HepG2 (cell line): ENCODE measurements around the gene RAB40C. TPM values are rescaled to one million over a fixed set of nuclear protein-coding genes. Genes with fewer than 3 reads are reported as not detected.

Source experiments
- ARNT2 ChIP-seq: sonication (generic); formaldehyde crosslinking; IDR thresholded peaks from 2 replicates; pipeline ENCODE4 v1.8.0; 2022; ENCODE audit warnings: mild to moderate bottlenecking, low read depth, missing genetic modification reagents, moderate library complexity
- HNF4G ChIP-seq, 2 experiments: sonication (generic) in 1 of 2; formaldehyde crosslinking in 1 of 2; IDR thresholded peaks; 2 replicates each; pipeline versions ENCODE4 v1.4.0 to v1.6.1; 2011 to 2020; ENCODE audit warnings: borderline replicate concordance in 2 of 2, low read depth in 2 of 2, mild to moderate bottlenecking in 2 of 2, low read length in 1 of 2, missing genetic modification reagents in 1 of 2, moderate library complexity in 1 of 2
- HNRNPLL ChIP-seq: fragments of 200-400 bp; formaldehyde crosslinking; IDR thresholded peaks from 2 replicates; pipeline ENCODE4 v1.6.1; 2017; ENCODE audit warnings: mild to moderate bottlenecking, low read depth, low read length; ENCODE audit not compliant: poor library complexity, severe bottlenecking
- RNF2 ChIP-seq: fragments of 450-650 bp; conservative IDR thresholded peaks from 2 replicates; pipeline ENCODE4 v1.6.1; 2016; ENCODE audit warnings: low read depth
- SIX4 ChIP-seq: sonication (generic); formaldehyde crosslinking; IDR thresholded peaks from 2 replicates; pipeline ENCODE4 v1.4.0; 2020; ENCODE audit warnings: missing genetic modification reagents
- ZKSCAN1 ChIP-seq: fragments of 150-350 bp; IDR thresholded peaks from 2 replicates; pipeline ENCODE4 v1.6.1; 2014; ENCODE audit warnings: low read length
- ZNF546 ChIP-seq: sonication (generic); formaldehyde crosslinking; conservative IDR thresholded peaks from 2 replicates; pipeline ENCODE4 v1.8.1; 2023; ENCODE audit warnings: mild to moderate bottlenecking, missing genetic modification reagents
- ZNF607 ChIP-seq: sonication (generic); formaldehyde crosslinking; IDR thresholded peaks from 2 replicates; pipeline ENCODE4 v1.5.1; 2020; ENCODE audit warnings: missing genetic modification reagents, mild to moderate bottlenecking, borderline replicate concordance
- ZNF766 ChIP-seq: sonication (generic); formaldehyde crosslinking; IDR thresholded peaks from 2 replicates; pipeline ENCODE4 v1.5.0; 2020; ENCODE audit warnings: missing genetic modification reagents, borderline replicate concordance
- polyA plus RNA-seq, 8 experiments: library from polyadenylated mRNA; depleted of rRNA in 3 of 8; stranded (reverse) in 7 of 8; unstranded in 1 of 8; fragments of >200 nt; fragmentation: Illumina TruSeq in 4 of 8; extraction: Trizol in 4 of 8; gene quantifications; 2 replicates each; pipeline versions ENCODE4 v1.2.1 to v1.2.3, GENCODE V29; 2011 to 2016; ENCODE audit warnings: low read depth in 4 of 8, missing spikeins in 1 of 8, mixed read lengths in 1 of 8; ENCODE audit not compliant: insufficient read depth in 1 of 8
- total RNA-seq, 5 experiments: library from RNA; depleted of rRNA; stranded (reverse); fragments of >200 nt; fragmentation: Illumina TruSeq; extraction: Trizol; gene quantifications; 2 replicates each; pipeline ENCODE4 v1.2.3, GENCODE V29; 2016; ENCODE audit warnings: low read depth in 1 of 5
- TF ChIP-seq, protein P1 (sequence below): sonication (generic); formaldehyde crosslinking; IDR thresholded peaks from 2 replicates; pipeline ENCODE4 v1.4.0; 2020; ENCODE audit warnings: missing genetic modification reagents
- TF ChIP-seq, protein P2 (sequence below): sonication (generic); IDR thresholded peaks from 2 replicates; pipeline ENCODE4 v1.6.1; 2016; ENCODE audit warnings: low read depth, borderline replicate concordance
- TF ChIP-seq, protein P3 (sequence below): sonication (generic); formaldehyde crosslinking; IDR thresholded peaks from 2 replicates; pipeline ENCODE4 v1.4.0; 2020; ENCODE audit warnings: missing genetic modification reagents
- TF ChIP-seq, protein P4 (sequence below): sonication (generic); formaldehyde crosslinking; IDR thresholded peaks from 2 replicates; pipeline ENCODE4 v1.4.0; 2020; ENCODE audit warnings: missing genetic modification reagents
- TF ChIP-seq, protein P5 (sequence below): sonication (generic); formaldehyde crosslinking; IDR thresholded peaks from 2 replicates; pipeline ENCODE4 v1.4.0; 2020; ENCODE audit warnings: missing genetic modification reagents
- TF ChIP-seq, protein P6 (sequence below): IDR thresholded peaks from 2 replicates; pipeline ENCODE4 v1.6.1; 2016

Gene RAB40C
- total and polyA plus RNA-seq, 2 of the 13 experiments (the other 11 are each of a cell fraction or from before 2014, with no cell fraction given): 7.7 to 11.5 TPM

DNA sequence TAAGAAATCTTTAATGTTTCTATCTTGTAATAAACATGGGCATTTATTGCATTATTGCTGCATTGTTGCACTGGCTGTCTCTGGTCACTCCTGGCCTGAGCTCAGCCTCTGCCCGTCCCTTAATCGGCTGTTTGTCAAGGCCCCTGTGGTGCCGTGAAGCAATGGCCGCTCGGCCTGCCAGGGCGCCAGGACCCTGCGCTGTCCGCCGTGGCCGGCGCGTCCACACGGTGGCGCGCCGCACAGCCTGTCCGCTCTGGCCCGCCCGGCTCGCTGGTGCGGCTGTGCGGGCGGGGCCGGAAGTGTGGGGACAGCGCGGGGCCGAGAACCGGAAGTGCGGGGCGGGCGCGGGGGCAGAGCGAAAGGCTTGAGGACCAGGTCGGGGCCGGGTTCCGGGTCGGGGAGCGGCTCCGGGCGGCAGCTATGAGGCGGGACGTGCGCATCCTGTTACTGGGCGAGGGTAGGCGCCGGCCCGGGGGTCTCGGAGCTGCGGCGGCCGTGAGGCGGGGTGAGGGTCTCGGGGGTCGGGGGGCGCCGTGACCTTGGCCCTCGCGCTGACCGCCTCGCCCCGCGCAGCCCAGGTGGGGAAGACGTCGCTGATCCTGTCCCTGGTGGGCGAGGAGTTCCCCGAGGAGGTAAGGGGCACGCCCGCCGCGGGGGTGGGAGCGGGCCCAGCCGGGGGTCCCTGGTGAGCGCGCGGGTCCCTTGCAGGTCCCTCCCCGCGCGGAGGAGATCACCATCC lies 78.1 kb downstream of the RAB40C start, which contains the start of gene RHOT2 (continued):
- TF ChIP-seq, protein P1, sequence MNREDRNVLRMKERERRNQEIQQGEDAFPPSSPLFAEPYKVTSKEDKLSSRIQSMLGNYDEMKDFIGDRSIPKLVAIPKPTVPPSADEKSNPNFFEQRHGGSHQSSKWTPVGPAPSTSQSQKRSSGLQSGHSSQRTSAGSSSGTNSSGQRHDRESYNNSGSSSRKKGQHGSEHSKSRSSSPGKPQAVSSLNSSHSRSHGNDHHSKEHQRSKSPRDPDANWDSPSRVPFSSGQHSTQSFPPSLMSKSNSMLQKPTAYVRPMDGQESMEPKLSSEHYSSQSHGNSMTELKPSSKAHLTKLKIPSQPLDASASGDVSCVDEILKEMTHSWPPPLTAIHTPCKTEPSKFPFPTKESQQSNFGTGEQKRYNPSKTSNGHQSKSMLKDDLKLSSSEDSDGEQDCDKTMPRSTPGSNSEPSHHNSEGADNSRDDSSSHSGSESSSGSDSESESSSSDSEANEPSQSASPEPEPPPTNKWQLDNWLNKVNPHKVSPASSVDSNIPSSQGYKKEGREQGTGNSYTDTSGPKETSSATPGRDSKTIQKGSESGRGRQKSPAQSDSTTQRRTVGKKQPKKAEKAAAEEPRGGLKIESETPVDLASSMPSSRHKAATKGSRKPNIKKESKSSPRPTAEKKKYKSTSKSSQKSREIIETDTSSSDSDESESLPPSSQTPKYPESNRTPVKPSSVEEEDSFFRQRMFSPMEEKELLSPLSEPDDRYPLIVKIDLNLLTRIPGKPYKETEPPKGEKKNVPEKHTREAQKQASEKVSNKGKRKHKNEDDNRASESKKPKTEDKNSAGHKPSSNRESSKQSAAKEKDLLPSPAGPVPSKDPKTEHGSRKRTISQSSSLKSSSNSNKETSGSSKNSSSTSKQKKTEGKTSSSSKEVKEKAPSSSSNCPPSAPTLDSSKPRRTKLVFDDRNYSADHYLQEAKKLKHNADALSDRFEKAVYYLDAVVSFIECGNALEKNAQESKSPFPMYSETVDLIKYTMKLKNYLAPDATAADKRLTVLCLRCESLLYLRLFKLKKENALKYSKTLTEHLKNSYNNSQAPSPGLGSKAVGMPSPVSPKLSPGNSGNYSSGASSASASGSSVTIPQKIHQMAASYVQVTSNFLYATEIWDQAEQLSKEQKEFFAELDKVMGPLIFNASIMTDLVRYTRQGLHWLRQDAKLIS (CRISPR knock-in tag): no peak; the same call in 1 of the 2 replicates
- peak; percentile 53 for TF ChIP-seq HNRNPLL
- TF ChIP-seq SIX4: no peak
- TF ChIP-seq, protein P2, sequence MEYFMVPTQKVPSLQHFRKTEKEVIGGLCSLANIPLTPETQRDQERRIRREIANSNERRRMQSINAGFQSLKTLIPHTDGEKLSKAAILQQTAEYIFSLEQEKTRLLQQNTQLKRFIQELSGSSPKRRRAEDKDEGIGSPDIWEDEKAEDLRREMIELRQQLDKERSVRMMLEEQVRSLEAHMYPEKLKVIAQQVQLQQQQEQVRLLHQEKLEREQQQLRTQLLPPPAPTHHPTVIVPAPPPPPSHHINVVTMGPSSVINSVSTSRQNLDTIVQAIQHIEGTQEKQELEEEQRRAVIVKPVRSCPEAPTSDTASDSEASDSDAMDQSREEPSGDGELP: peak; percentile 31; the same call in 1 of the 2 replicates
- peak; percentile 73; the same call in 1 of the 2 replicates for TF ChIP-seq ZNF766 (CRISPR knock-in tag)
- TF ChIP-seq ZNF607 (CRISPR knock-in tag): 0 out of 2 replicates have a peak, but pooled peaks have one; percentile 59
- no peak; the same call in 1 of the 2 replicates for TF ChIP-seq RNF2
- TF ChIP-seq ZKSCAN1: no peak
- peak; percentile 91; the same call in 1 of the 2 replicates for TF ChIP-seq ARNT2 (CRISPR knock-in tag)
- TF ChIP-seq, protein P3, sequence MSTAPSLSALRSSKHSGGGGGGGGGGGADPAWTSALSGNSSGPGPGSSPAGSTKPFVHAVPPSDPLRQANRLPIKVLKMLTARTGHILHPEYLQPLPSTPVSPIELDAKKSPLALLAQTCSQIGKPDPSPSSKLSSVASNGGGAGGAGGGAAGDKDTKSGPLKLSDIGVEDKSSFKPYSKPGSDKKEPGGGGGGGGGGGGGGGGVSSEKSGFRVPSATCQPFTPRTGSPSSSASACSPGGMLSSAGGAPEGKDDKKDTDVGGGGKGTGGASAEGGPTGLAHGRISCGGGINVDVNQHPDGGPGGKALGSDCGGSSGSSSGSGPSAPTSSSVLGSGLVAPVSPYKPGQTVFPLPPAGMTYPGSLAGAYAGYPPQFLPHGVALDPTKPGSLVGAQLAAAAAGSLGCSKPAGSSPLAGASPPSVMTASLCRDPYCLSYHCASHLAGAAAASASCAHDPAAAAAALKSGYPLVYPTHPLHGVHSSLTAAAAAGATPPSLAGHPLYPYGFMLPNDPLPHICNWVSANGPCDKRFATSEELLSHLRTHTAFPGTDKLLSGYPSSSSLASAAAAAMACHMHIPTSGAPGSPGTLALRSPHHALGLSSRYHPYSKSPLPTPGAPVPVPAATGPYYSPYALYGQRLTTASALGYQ (CRISPR knock-in tag): peak; percentile 64; the same call in 1 of the 2 replicates
- TF ChIP-seq, protein P4, sequence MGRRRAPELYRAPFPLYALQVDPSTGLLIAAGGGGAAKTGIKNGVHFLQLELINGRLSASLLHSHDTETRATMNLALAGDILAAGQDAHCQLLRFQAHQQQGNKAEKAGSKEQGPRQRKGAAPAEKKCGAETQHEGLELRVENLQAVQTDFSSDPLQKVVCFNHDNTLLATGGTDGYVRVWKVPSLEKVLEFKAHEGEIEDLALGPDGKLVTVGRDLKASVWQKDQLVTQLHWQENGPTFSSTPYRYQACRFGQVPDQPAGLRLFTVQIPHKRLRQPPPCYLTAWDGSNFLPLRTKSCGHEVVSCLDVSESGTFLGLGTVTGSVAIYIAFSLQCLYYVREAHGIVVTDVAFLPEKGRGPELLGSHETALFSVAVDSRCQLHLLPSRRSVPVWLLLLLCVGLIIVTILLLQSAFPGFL (CRISPR knock-in tag): no peak
- TF ChIP-seq ZNF546 (CRISPR knock-in tag): no peak
- peak; percentile 8; the same call in 1 of the 2 replicates for TF ChIP-seq HNF4G (IDR thresholded peaks at IDR 0.05; ENCODE audit: borderline replicate concordance, low read depth, low read length)
- TF ChIP-seq HNF4G (CRISPR knock-in tag; IDR thresholded peaks at IDR 0.05; ENCODE audit: borderline replicate concordance, low read depth): peak; percentile 73; the same call in 1 of the 2 replicates
- TF ChIP-seq, protein P5, sequence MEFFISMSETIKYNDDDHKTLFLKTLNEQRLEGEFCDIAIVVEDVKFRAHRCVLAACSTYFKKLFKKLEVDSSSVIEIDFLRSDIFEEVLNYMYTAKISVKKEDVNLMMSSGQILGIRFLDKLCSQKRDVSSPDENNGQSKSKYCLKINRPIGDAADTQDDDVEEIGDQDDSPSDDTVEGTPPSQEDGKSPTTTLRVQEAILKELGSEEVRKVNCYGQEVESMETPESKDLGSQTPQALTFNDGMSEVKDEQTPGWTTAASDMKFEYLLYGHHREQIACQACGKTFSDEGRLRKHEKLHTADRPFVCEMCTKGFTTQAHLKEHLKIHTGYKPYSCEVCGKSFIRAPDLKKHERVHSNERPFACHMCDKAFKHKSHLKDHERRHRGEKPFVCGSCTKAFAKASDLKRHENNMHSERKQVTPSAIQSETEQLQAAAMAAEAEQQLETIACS (CRISPR knock-in tag): no peak
- TF ChIP-seq, protein P6, sequence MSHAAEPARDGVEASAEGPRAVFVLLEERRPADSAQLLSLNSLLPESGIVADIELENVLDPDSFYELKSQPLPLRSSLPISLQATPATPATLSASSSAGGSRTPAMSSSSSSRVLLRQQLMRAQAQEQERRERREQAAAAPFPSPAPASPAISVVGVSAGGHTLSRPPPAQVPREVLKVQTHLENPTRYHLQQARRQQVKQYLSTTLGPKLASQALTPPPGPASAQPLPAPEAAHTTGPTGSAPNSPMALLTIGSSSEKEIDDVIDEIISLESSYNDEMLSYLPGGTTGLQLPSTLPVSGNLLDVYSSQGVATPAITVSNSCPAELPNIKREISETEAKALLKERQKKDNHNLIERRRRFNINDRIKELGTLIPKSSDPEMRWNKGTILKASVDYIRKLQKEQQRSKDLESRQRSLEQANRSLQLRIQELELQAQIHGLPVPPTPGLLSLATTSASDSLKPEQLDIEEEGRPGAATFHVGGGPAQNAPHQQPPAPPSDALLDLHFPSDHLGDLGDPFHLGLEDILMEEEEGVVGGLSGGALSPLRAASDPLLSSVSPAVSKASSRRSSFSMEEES (CRISPR knock-in tag): peak; percentile 62; the same call in 1 of the 2 replicates
